Transverse colon (tissue), 4 donors: ENCODE data around the gene NACA2. TPM values are rescaled to one million over a fixed set of nuclear protein-coding genes. Genes with fewer than 3 reads are reported as not detected.

Source experiments
- DNase-seq: peaks from one replicate; pipeline ENCODE4 v3.0.0-alpha.2; 2019
- H3K27ac ChIP-seq, 4 donors: fragments of 200-600 bp; sonication (generic); 2 replicates each; pipeline ENCODE4 v1.5.1; 2016 to 2018; ENCODE audit warnings: inconsistent platforms in 4 of 4
- H3K27me3 ChIP-seq: fragments of 200-600 bp; sonication (generic); 2 replicates; pipeline ENCODE4 v1.5.1; 2017; ENCODE audit warnings: inconsistent platforms
- H3K36me3 ChIP-seq, 4 donors: fragments of 200-600 bp; sonication (generic); 2 replicates each; pipeline ENCODE4 v1.5.1; 2017 to 2019; ENCODE audit warnings: inconsistent platforms in 4 of 4
- H3K4me1 ChIP-seq, 4 donors: fragments of 200-600 bp; sonication (generic); 2 replicates each; pipeline ENCODE4 v1.5.1; 2017 to 2020; ENCODE audit warnings: inconsistent platforms in 4 of 4
- H3K4me3 ChIP-seq, 4 donors: fragments of 200-600 bp; sonication (generic); 1 replicate in 1 of 4; 2 replicates in 3 of 4; pipeline versions ENCODE4 v1.5.1 to v1.6.1; 2017 to 2019; ENCODE audit warnings: inconsistent platforms in 4 of 4
- H3K9me3 ChIP-seq, 2 donors: fragments of 200-600 bp; sonication (generic); 2 replicates each; pipeline ENCODE4 v1.5.1; 2017 to 2019; ENCODE audit warnings: inconsistent platforms in 2 of 2
- CTCF ChIP-seq, 5 experiments: fragments of 200-600 bp in 3 of 5; fragments of 450-650 bp in 2 of 5; sonication (generic) in 3 of 5; IDR thresholded peaks; 1 replicate in 2 of 5; 2 replicates in 3 of 5; pipeline ENCODE4 v1.5.1; 2016 to 2017; ENCODE audit warnings: antibody characterized with exemption in 5 of 5, inconsistent platforms in 3 of 5, mild to moderate bottlenecking in 2 of 5, moderate library complexity in 1 of 5
- EP300 ChIP-seq: sonication (generic); formaldehyde crosslinking; IDR thresholded peaks from one replicate; pipeline ENCODE4 v1.6.1; 2017; ENCODE audit warnings: antibody characterized with exemption, low read depth
- POLR2A ChIP-seq: fragments of 450-650 bp; IDR thresholded peaks from one replicate; pipeline ENCODE4 v1.6.1; 2016; ENCODE audit warnings: antibody characterized with exemption, mild to moderate bottlenecking, moderate library complexity
- POLR2AphosphoS5 ChIP-seq, 3 donors: sonication (generic); formaldehyde crosslinking; IDR thresholded peaks; one replicate each; pipeline ENCODE4 v1.6.1; 2016; ENCODE audit warnings: antibody characterized with exemption in 3 of 3
- WGBS, 2 donors: methylation state at CpG; one replicate each; pipeline ENCODE4 v1.1.5; 2018; ENCODE audit warnings: low coverage in 1 of 2; 5-methylcytosine and 5-hydroxymethylcytosine counted together
- in situ Hi-C, 4 donors: fragments of 200-750 bp; cut with MboI; loops; one replicate each; pipeline versions ENCODE4 v1.15.0 to v1.15.1; 2017; ENCODE audit warnings: low sequenced_read_pairs in 3 of 4, low pct_ligation_motif_present in 1 of 4, low pct_unique_long_range_greater_than_20kb in 1 of 4
- intact Hi-C: fragments of 100-400 bp; cut with DNase I; formaldehyde crosslinking; loops from one replicate; pipeline ENCODE4 v1.15.1; 2023; ENCODE audit warnings: low total_unique reads
- total RNA-seq, 4 donors: library from RNA; depleted of rRNA; stranded (reverse); fragments of >200 nt; gene quantifications; one replicate each; pipeline ENCODE4 v1.1.0, GENCODE V29; 2016

The NACA2 gene
- total RNA-seq, 4 donors from 2014 or later = not detected

- Histone ChIP-seq H3K9me3 (peaks cover under 1 to 1% of the 10 kb centered on the region in 2 donors), H3K36me3 (no peaks in the 10 kb centered on the region), H3K4me3 (no peak overlapping the region), H3K27me3 (peaks cover 7% of the 10 kb centered on the region), H3K4me1 (no peaks in the 10 kb centered on the region), H3K27ac (no peak overlapping the region)
- intact Hi-C loops = no loop called here
- in situ Hi-C loops = loop anchor here in 3 of 4 donors (25.0 kb wide), 3 partner anchors 212 to 487 kb away; no protein-coding TSS in a partner anchor
- no peak for TF ChIP-seq POLR2A
- no peak for TF ChIP-seq CTCF (IDR thresholded peaks at IDR 0.05)
- no peak for TF ChIP-seq POLR2AphosphoS5 (IDR thresholded peaks at IDR 0.05)
- no peak for TF ChIP-seq EP300
- DNase-seq = no peak
- WGBS, 2 donors = 75 to 79% methylated on average over 1 of the region's 1 CpG
These were observed 33.9 kb upstream of the NACA2 start for GRCh38 chr17:61624951-61625350.

GRCh38 chr17:61621317-61621716, 30.3 kb upstream of the NACA2 start:
- no peaks in the 10 kb centered on the region for H3K36me3 ChIP-seq
- H3K27me3 ChIP-seq = peaks cover 7% of the 10 kb centered on the region
- no peak overlapping the region for H3K4me3 ChIP-seq
- no peak for TF ChIP-seq POLR2A
- TF ChIP-seq POLR2AphosphoS5 (IDR thresholded peaks at IDR 0.05) = no peak
- no peak for TF ChIP-seq CTCF (IDR thresholded peaks at IDR 0.05)
- intact Hi-C loops = no loop called here
- WGBS, 2 donors = 90% methylated on average over 2 of the region's 2 CpGs; no CpG with 5 or more reads in 1 of the 2 donors
- H3K4me1 ChIP-seq = no peaks in the 10 kb centered on the region
- no peak overlapping the region for H3K27ac ChIP-seq
- in situ Hi-C loops = no loop called here
- DNase-seq = no peak
- peaks cover 9 to 12% of the 10 kb centered on the region in 2 donors for H3K9me3 ChIP-seq

- H3K36me3 ChIP-seq = no peaks in the 10 kb centered on the region
- TF ChIP-seq CTCF (IDR thresholded peaks at IDR 0.05) (no peak), POLR2AphosphoS5 (IDR thresholded peaks at IDR 0.05) (no peak), EP300 (no peak), POLR2A (no peak)
- WGBS, 2 donors = 93 to 100% methylated on average over 1 of the region's 1 CpG
- intact Hi-C loops = loop anchor here (10.0 kb wide), 2 partner anchors 475 to 1945 kb away; no protein-coding TSS in a partner anchor
- H3K27me3 ChIP-seq = peaks cover 3% of the 10 kb centered on the region
- H3K27ac ChIP-seq = no peak overlapping the region
- no peaks in the 10 kb centered on the region for H3K4me1 ChIP-seq
- H3K9me3 ChIP-seq = peaks cover 9 to 12% of the 10 kb centered on the region in 2 donors
- no peak for DNase-seq
- H3K4me3 ChIP-seq = no peak overlapping the region
- in situ Hi-C loops = no loop called here
These were observed 28.9 kb upstream of the NACA2 start for GRCh38 chr17:61619953-61620352.

GRCh38 chr17:61619493-61619892, 28.5 kb upstream of the NACA2 start:
- H3K27me3 ChIP-seq = peaks cover 1% of the 10 kb centered on the region
- DNase-seq = no peak
- no peak overlapping the region for H3K4me3 ChIP-seq
- intact Hi-C loops = loop anchor here (10.0 kb wide), 2 partner anchors 475 to 1945 kb away; no protein-coding TSS in a partner anchor
- 81 to 83% methylated on average over 1 of the region's 1 CpG for WGBS, 2 donors
- TF ChIP-seq POLR2A (no peak), POLR2AphosphoS5 (IDR thresholded peaks at IDR 0.05) (no peak), EP300 (no peak), CTCF (IDR thresholded peaks at IDR 0.05) (no peak)
- H3K4me1 ChIP-seq = no peaks in the 10 kb centered on the region
- in situ Hi-C loops = no loop called here
- H3K36me3 ChIP-seq = no peaks in the 10 kb centered on the region
- peaks cover 9 to 12% of the 10 kb centered on the region in 2 donors for H3K9me3 ChIP-seq
- no peak overlapping the region for H3K27ac ChIP-seq
